ENCODE measurements around the gene WSB2.

WSB2 gene

DNA sequence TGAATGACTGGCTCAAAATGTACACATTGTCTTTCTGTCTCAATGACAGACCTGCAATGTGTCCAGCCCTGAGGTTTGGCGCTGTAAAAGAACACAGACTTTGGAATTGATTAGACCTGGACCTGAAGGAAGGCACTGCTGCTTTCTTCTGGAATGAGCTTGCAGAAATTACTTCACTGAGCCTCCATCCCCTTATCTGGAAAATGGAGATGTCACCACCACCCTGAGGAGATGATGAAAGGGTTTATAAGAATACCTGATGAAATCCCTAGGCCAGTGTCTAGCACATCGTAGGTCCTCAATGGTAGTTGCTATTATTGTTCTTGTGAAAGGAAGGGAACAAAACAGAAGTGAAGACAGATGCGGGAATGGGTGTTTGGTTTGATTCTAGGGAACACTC, 9.7 kb upstream of the WSB2 start:
- no peak for TF ChIP-seq CTCF (IDR thresholded peaks at IDR 0.05; ENCODE audit: low read depth, low read length)
- TF ChIP-seq, protein P1, sequence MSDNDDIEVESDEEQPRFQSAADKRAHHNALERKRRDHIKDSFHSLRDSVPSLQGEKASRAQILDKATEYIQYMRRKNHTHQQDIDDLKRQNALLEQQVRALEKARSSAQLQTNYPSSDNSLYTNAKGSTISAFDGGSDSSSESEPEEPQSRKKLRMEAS (IDR thresholded peaks at IDR 0.05; ENCODE audit: low read depth, low read length), result no peak
- TF ChIP-seq POLR2A (IDR thresholded peaks at IDR 0.05; ENCODE audit: extremely low read depth, insufficient read length), result no peak
- no peak for TF ChIP-seq MYC (IDR thresholded peaks at IDR 0.05; ENCODE audit: low read depth, low read length)
- H3K4me3 ChIP-seq (ENCODE audit: low read depth, low read length), result no peak overlapping the region
- DNase-seq (ENCODE audit: low read depth), result no peak

GRCh38 chr12:118068445-118068844, 7.5 kb upstream of the WSB2 start:
- no peak for DNase-seq (ENCODE audit: low read depth)
- H3K4me3 ChIP-seq (ENCODE audit: low read depth, low read length), result no peak overlapping the region
- TF ChIP-seq, protein P1 (IDR thresholded peaks at IDR 0.05; ENCODE audit: low read depth, low read length), result no peak
- no peak for TF ChIP-seq CTCF (IDR thresholded peaks at IDR 0.05; ENCODE audit: low read depth, low read length)
- TF ChIP-seq MYC (IDR thresholded peaks at IDR 0.05; ENCODE audit: low read depth, low read length), result no peak
- TF ChIP-seq POLR2A (IDR thresholded peaks at IDR 0.05; ENCODE audit: extremely low read depth, insufficient read length), result no peak

DNA sequence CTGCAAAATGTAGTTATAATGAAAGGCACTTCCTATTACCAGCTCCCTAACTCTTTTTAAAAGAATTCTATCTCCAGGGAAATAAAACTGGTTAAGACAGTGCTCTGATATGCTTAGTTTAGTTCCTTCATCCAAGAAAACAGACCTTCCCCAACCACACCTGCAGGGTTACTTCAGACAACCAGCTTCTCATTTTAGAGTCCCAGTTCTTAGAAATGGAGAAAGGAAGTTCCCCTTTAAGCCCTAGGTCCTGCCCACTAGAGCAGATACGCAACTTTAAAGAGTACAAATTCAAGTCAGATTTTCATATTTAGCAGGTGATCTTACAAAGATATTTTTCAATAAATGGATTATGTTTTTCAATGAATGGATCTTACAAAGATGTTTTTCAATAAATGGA, 4.4 kb upstream of the WSB2 start:
- TF ChIP-seq, protein P1 (IDR thresholded peaks at IDR 0.05; ENCODE audit: low read depth, low read length), result no peak
- no peak for TF ChIP-seq CTCF (IDR thresholded peaks at IDR 0.05; ENCODE audit: low read depth, low read length)
- no peak for TF ChIP-seq POLR2A (IDR thresholded peaks at IDR 0.05; ENCODE audit: extremely low read depth, insufficient read length)
- no peak for DNase-seq (ENCODE audit: low read depth)
- no peak overlapping the region for H3K4me3 ChIP-seq (ENCODE audit: low read depth, low read length)

- TF ChIP-seq CTCF (IDR thresholded peaks at IDR 0.05; ENCODE audit: low read depth, low read length) (peak; percentile 18), POLR2A (IDR thresholded peaks at IDR 0.05; ENCODE audit: extremely low read depth, insufficient read length) (no peak)
- TF ChIP-seq, protein P1 (IDR thresholded peaks at IDR 0.05; ENCODE audit: low read depth, low read length), result no peak
- peak; percentile 44 for DNase-seq (ENCODE audit: low read depth)
- H3K4me3 ChIP-seq (ENCODE audit: low read depth, low read length), result no peak overlapping the region
Measured at GRCh38 chr12:118064608-118065007, 3.6 kb upstream of the WSB2 start.

GRCh38 chr12:118063576-118064391, 2.8 kb upstream of the WSB2 start:
- TF ChIP-seq, protein P1 (IDR thresholded peaks at IDR 0.05; ENCODE audit: low read depth, low read length), result no peak
- TF ChIP-seq CTCF (IDR thresholded peaks at IDR 0.05; ENCODE audit: low read depth, low read length) (no peak), MYC (IDR thresholded peaks at IDR 0.05; ENCODE audit: low read depth, low read length) (no peak), POLR2A (IDR thresholded peaks at IDR 0.05; ENCODE audit: extremely low read depth, insufficient read length) (no peak)
- no peak overlapping the region for H3K4me3 ChIP-seq (ENCODE audit: low read depth, low read length)
- peak; percentile 32 for DNase-seq (ENCODE audit: low read depth)
